CD4-positive, alpha-beta T cell treated with Interleukin-15 for 4 hours (primary cell): ENCODE results near the gene TIAM1.

Experiments
- DNase-seq: peaks from one replicate; pipeline ENCODE4 v3.0.0-alpha.2; 2020; ENCODE audit warnings: low spot score

TIAM1 gene

DNA sequence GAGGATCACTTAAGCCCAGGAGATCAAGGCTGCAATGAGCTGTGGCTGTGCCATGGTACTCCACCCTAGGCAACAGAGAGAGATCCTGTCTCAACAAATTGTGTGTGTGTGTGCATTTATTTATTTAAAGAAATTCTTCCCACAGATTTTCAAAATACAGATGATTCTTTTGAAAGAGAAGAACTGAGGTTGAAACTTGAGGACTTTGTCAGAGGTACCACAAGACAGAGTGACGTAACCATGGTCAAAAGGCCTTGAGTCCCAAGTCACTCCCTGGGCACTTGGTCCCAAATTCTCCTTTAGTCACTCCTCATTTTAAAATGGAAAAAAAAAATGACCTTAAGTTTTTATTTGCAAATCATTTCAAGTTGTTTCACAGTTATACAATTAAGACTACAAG, 57.4 kb downstream of the TIAM1 start:
- DNase-seq = no peak

DNA sequence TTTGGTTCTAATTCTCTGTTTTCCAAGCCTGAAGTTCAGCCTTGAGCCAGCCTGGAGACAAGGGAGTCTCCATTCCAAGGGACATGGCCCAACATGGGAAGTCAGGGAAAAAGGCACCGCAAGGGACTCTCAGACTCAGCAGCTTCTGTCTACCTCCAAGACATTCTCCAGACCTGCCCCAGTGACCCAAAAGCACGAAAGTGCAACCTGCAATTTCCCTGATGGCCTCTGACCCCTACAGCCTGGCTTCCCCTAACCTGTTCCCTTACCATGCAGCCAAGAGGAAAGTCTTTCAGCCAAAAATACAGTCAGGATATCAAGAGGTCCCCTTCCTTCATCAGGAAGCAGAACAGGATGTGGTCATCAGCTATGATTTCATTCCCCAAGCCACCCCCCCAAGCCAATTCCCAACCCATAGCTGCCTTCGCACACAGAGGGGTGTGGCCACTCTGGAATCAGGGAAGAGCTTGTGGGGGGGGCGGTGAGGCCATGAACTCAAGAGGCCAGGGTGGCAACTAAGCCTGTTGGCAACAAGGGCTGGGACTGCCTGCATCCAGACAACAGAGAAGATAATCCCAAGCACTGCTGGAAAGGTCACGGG, 59.2 kb downstream of the TIAM1 start:
- no peak for DNase-seq

DNA sequence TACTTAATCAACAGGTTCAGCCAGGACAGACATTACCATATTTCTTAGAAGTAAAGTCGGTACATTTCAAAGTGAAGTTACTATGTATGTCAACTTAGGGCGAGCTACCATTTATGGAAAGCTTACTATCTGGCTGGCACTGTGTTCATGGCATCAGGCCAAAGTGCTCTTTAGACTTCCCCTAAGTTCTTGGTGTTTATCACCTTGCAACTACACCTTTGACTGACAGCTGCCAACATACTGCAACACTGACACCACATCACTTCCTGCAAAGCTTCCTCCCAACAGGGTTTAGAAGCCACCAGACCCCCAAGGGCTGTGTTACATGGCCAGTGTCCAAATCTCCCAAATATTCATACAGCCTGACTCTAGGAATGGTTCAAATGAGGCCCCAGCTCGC, 61.0 kb downstream of the TIAM1 start:
- DNase-seq = peak; percentile 50

DNA sequence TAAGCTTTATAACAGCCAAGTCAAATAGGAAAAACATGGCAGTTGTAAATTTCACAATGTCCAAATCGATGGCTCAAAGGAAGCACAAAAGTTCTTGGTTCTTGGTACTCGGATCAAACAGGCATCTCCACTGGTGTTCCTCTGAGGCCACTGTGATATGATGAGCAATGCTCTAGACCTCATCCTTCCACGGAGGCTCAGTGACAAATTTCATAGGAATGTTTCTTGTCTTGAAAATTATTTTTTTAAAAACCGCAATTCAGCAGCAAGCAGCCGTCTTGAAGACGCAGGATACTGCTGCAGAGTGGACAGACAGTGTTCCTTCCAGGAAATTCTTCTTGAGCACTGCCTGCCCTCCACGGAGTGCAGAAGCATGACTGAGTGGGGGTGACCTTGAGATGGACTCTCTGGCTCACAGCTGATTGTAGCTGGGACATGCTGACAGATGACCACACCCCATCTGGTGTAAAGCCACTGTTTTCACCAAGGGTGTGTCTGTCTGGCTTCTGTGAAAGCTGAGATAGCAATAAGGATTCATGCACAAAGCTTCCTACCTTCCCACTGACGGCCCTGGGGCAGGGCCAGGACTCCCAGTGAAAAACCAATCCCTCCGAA, 61.9 kb downstream of the TIAM1 start:
- DNase-seq = no peak

DNA sequence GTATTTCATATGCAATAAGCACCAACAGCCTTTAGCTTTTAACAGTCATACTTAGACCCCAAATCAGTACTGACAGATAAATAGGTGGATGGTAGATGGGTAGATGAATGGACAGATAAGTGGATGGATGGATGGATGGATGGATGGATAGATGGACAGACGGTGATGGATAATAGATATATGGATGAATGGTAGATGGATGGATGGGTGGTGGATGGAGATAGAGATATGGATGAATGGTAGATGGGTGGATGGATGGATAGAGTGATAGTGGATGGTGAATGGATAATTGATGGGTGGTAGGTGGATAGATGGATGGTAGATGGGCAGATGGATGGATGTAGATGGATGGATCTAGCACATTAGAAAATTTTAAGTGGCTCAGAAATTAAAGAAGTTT, 62.5 kb downstream of the TIAM1 start:
- no peak for DNase-seq

DNA sequence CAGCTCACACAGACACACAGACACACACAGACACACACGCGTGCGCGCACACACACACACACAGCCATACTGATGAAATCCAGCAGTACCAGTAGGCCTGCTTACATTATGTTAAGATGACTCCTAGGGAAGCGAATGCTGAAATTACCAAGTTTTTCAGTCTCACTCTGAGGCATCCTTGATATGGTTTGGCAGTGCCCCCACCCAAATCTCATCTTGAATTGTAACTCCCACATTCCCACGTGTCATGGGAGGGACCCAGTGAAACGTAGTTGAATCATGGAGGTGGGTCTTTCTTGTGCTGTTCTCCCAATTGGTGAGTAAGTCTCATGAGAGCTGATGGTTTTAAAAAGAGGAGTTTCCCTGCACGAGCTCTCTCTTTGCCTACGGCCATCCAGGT, 64.1 kb downstream of the TIAM1 start:
- DNase-seq = no peak

DNA sequence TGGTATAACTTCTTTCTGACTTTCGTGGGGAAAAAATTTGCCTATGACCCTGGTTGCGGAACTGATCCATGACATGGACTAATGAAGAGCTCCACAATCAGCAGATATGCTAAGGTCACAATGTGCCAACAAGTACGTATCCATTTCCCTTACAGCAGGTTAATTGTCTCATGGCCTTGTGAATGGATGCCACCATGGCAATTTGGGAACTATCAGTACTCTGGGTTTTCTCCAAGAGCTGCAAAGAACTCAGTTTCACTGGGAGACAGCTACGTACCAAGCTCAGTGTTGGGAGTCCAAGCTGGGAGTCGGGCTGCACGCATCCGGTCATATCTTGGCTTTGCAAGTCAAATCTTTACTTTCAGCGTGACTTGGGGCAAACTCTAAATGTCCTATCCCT, 64.8 kb downstream of the TIAM1 start:
- DNase-seq = no peak

DNA sequence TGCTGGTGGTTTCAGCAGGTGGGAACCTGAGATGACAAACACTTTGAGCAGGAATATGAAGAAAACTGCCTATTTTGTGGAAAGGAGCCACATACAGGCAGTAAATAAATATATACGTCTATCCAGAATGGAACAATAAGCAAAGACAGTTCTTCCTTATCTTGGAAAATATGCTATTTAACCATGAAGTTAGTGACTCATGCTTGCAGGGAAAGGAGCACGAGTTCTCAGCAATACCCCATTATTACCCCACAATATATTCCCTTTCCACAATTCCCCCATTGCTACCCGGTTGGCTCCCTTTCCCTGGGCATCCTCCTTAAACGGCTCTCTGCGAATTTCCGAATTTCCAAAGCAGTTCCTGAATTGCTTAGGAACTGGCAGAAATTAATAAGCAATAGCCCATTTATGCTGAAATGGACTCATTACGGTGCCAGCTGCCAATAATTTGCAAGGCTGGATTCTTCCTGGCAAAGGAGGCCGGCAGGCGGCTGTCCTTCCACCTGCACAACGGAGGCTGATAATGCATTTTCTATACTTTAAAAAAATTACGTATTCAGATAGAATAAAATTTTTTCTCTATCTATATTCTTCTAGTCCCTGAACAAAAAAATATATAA, 65.4 kb downstream of the TIAM1 start:
- no peak for DNase-seq

DNA sequence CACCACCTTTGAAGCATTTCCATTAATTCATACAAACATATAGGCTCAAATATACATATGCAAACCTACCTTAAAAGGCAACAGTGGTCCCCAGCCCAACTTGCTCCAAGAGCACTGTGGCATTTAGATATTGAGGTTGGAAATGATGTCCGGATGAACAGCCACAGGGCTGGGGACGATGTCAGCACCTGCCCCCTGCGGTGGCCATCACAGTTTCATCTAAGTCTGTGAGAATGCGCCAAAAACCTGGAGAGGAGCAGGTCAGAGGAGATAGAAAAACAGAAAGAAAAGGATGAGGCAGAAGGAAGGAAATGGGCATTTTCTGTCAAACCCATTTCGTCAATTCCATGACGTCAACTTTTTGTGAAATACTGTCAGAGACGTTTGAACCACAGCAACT, 67.4 kb downstream of the TIAM1 start:
- no peak for DNase-seq

DNA sequence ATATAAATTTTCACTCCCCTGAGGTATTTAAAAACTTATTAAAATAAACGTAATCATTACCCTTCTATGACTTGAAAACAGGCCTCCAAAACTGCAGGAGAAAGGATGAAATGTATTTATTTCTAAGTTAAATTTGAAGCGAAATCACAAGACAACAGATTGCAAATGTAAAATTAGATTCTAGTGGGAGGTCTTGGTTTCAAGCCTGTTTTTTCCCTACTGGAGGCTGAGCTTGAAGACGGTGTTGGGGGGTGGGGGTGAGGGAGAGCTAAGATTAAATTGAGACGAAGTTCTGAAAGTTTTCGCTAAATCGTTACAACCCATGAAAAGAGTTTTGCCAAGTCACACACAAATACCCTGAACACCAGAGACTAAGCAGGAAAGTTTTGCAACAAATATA, 68.2 kb downstream of the TIAM1 start:
- no peak for DNase-seq

DNA sequence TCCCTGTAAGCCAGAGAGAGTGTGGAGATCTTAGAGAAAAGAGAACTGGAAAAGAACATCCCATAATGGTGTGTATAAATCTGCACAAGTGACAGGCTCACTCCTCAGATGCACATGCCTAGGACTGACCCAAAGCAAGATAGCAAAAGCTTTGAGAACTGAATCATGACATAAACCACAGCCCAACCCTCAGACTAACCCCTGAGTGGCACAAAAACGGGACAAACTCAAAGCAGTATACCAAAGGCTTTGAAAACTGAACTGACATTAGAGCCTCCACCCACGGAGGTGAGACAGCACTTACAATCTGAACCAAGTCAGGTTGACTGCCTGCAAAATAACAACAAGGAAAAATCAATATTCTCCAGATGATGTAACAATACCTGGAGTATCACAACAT, 70.8 kb downstream of the TIAM1 start:
- peak; percentile 10 for DNase-seq

DNA sequence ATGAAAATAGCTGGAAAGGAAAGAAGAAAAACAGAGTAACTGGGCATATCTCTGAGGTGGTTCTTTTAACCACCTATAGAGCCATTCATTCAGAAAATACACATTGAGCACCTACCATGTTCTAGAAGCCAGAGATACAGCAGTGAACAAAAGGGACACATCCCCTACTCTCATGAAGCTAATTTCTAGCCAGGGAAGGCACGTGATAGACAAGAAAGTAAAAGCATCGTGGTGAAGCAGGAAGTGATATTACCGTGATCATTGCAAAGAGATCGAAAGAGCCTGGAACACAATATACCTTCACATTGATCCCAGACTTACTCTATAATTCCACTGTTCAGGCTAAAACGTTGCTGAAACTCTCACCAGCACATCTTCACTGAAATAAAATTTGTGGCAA, 76.0 kb downstream of the TIAM1 start:
- DNase-seq = peak; percentile 19

DNA sequence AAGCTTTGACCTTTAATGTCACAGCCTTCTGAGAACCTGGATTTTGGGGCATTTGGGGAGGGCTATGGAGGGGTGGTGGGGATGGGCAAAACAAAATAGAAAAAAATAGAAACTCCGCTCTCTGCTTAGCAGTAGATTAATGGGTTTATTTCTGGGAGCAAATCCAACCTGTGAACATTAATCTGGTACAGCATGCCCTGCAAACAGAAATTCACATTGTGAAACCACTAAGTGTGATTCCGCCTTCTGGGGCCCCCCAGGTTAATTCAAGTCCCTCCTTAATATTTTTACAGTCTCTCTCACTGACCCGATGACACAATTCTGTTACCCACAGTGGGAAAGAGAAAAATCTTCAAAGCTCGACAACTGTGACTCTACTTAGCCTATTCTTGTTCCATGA, 76.4 kb downstream of the TIAM1 start:
- DNase-seq = no peak

DNA sequence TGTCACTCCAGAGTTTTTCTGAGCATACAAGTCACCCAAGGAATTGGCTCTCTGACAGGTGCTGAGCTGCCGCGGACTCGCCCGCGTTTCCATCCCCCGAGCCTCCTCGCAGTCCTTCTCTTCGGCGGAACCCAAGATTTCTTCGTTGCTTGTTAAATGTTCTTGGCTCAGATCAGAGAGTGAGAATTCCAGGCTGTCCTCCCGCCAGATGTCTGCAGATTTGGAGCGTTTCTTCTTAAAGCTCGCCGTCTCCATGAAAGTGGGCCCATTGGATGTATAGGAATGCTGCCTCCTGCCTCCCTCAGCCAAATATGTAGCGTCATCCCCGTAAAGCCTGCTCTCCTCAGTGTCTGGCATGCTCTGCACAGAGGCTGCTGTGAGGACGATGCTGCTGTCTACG, 77.8 kb downstream of the TIAM1 start:
- no peak for DNase-seq

DNA sequence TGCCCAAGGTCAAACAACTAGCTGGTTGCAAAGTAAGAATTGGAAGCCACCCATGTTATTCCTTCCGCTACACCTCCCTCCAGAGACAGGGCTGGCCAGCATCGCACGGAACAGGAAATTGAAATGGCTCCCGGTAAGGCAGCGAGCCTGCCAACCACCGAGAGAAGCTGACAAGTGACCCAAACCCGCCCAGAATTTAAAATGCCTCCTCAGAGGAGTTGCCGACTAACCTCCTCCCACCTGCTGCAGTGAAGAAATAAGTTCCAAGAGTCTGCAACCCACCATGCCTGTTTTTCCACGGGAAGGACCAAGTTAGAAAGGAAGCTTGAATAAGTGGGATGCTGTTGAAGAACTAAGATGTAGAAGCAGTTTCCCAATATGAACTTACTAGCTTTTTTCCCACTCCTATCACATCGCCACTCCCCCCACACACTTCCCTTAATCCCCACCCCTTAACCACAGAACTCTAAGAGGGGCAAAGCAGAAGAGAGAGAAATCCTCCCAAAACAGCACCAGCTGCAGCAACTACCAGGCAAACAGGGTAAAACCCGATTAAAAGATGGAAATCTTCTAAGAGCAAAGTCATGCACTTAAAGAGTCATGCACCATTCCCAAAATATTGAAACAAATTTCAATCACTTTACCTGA, 78.6 kb downstream of the TIAM1 start:
- DNase-seq = no peak

DNA sequence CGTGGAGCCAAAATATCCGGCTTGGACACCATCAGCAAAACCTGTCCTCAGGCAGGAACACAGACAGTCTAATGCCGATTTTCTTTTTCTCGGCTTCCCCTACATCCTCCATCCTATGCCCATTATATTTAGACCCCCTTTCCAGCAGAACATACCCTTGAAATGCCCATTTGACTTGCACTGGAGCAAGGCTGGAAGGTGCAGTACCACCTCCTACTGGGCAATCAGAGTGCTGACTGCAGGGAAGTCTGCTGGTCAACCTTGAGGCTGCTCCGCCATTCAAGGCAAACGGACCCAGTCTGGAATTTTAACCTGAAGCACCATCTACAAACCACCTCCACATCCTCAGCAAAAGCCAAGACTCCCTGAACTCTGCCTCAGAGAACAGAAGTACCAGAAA, 79.5 kb downstream of the TIAM1 start:
- DNase-seq = no peak

DNA sequence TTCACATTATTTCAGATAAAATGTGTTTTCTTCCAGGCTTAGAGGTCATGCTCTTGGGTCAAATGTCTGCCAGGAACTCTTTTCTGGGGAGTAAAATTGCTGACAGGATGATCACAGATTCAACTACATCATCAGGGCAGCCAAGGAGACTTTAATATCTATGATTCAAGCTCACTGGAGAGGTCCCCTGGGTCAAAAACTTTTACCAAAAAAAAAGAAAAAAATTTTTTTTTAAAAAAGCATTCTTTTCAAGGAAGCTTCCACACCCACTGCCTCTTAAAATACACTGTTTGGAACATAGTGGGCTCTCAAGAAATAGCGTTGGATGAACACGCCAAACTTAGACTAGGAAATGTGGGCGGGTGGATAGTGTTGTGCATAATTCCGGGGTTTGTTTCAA, 81.3 kb downstream of the TIAM1 start:
- DNase-seq = no peak

DNA sequence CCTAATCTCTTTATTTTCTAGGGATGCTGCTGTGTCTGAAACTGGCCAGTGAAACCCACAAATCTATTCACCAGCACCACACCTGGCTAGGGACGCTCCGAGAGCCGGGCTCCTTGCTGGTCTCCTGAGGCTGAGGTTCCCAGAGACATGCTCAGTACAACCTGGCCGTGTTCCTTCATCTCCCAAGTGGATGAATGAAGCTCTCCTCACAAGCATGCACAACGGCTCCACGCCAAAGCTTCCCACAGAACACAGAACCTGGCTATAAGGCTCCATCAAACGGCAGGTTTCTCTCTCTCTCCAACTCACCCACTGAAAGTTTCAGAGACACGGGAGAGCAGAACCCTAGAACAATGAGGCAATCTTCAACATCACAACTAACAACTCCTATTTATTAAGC, 82.3 kb downstream of the TIAM1 start:
- DNase-seq = no peak

DNA sequence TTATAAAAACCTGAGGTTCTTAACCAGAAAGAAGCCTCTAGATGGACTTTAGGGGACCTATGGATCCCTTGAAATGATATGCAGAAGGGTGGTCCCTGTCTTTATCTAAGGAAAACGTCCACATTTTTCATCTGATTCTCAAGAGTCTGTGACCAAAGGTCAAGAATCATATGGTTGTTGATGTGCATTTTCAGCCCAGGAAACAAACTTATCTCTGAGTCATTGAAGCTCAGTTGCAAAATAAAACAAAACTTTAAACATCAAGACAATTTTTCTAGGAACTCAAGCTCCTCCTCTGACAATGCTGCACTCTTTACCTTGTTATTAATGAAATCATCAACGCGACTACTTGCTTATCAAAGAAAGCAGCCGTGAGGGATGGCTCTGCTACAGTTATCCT, 83.3 kb downstream of the TIAM1 start:
- no peak for DNase-seq

DNA sequence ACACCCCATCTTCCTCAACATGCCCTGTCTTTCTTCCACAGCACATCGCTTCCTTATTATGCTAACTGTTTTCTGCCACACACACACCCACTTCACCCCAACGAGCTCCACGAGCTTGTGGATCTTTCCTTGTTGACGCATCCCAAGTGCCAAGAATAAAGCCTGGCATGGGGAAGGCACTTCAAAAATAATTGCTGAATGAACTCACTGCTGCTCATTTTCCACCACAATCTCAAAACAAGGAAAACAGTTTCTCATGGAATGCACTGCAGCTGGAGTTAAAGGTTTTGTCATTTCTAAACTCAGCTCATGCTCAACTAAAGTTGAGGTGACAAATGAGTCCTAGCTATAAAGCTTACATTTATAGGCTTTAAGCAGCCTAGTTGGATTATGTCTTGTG, 86.0 kb downstream of the TIAM1 start:
- DNase-seq = no peak

DNA sequence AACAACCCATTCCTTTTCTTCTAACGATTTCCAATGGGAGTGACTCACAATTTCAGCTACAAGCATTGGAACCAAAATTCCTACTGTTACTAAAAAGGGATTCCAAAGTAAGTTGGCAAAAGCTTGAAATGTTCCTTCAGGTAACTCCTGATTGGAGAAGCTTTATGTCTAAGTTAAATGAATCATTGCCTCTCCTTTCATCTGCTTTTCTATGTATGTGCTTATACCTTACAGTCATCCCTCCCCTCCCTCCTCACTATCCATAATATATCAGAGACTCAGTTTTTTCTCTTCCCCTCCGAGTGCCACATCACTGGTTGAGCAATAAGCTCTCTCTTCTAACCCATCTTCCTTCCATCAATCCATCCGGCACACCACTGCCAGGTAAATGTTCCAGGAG, 86.8 kb downstream of the TIAM1 start:
- DNase-seq = no peak

DNA sequence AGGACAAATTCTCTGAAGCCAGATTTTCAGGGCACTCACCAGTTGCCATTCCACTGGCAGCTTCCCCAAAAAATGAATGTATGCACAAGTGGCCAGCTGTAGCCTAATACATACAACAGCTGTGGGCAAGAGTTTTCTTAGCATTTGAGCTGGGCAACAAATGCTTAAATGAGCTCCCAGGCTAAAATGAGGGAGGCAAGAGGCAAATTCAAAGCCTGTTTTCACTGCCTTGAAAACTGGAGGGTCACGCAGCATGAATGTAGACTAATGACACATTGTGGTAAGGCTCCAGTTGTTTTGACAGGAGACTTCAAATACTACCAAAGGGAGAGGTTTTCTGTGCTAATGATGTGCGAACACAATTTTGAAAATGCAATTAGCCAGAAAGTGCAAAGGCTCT, 88.2 kb downstream of the TIAM1 start:
- no peak for DNase-seq

DNA sequence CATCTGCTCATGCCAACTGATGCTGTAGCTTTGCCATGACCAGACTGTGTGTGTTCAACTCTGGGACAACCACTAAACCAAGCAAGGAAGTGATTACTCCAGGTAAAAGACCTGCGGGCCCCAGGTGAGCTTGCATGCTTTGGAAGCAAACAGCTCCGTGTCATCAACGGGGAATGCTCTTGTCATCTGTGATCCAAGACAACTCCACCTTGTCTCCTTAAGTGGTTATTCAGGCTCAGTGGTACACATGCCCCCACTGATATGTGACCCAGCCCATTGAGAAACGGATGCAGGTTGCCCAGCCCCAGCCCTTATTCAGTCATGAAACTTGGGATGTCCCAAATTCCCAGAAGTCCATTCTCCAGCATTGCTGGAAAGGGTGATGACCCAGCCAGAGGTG, 89.0 kb downstream of the TIAM1 start:
- DNase-seq = no peak

DNA sequence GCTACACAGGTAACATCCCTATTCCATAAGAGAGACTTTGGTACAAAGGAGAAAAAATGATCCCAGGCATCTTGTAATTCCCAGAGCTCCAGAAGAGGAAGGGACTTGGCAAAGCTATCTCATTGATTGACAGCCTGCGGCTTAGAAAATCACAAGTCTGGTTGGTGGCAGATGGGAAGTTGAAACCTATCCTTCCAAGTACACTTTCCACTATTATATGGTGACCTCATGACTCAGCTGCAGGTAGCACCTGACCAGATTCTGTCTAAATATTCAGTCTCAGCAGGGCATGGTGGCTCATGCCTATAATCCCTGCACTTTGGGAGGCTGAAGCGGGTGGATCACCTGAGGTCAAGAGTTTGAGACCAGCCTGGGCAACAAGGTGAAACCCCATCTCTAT, 89.9 kb downstream of the TIAM1 start:
- no peak for DNase-seq
